Measurements from ENCODE around the gene CASS4.

DNA sequence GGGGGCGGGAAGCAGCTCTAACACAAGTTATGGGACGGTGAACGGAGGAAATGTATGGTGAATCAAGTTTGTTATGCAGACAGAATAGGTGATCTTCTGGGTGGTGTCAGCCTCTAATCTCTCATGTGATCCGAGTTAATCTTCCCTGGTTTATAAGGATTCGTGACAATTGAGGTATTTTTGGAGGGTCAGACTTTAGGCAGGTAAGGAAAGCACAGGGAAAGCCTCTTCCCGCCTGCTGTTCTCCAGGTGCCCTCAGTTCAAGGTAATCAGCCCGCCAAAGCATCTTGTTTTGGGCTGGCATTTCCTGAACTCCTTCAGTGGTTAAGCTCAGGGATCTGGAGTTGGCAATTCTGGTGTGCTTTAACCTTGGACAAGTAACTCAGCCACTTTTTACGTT is 18.4 kb upstream of the CASS4 start:
- TF ChIP-seq, protein P1, sequence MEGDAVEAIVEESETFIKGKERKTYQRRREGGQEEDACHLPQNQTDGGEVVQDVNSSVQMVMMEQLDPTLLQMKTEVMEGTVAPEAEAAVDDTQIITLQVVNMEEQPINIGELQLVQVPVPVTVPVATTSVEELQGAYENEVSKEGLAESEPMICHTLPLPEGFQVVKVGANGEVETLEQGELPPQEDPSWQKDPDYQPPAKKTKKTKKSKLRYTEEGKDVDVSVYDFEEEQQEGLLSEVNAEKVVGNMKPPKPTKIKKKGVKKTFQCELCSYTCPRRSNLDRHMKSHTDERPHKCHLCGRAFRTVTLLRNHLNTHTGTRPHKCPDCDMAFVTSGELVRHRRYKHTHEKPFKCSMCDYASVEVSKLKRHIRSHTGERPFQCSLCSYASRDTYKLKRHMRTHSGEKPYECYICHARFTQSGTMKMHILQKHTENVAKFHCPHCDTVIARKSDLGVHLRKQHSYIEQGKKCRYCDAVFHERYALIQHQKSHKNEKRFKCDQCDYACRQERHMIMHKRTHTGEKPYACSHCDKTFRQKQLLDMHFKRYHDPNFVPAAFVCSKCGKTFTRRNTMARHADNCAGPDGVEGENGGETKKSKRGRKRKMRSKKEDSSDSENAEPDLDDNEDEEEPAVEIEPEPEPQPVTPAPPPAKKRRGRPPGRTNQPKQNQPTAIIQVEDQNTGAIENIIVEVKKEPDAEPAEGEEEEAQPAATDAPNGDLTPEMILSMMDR (conservative IDR thresholded peaks at IDR 0.05; ENCODE audit: low read length), result no peak
- no peak for TF ChIP-seq EZH2phosphoT487 (IDR thresholded peaks at IDR 0.05; ENCODE audit: borderline replicate concordance)
